MM.1S (cell line): ENCODE measurements around the gene AFG1L.

Source experiments
- DNase-seq: peaks from one replicate; pipeline ENCODE4 v3.0.0-alpha.2; 2015
- H2AFZ ChIP-seq: fragments of 300-600 bp; sonication (generic); 2 replicates; pipeline ENCODE4 v1.6.0; 2016; ENCODE audit warnings: antibody characterized with exemption, low read length
- H3F3A ChIP-seq: fragments of 300-600 bp; sonication (generic); 2 replicates; pipeline ENCODE4 v1.6.1; 2016; ENCODE audit warnings: mild to moderate bottlenecking, antibody characterized with exemption, low read length, moderate library complexity, mixed read lengths; ENCODE audit not compliant: insufficient read depth
- H3K27ac ChIP-seq: fragments of 300-600 bp; sonication (generic); 2 replicates; pipeline ENCODE4 v1.5.1; 2016; ENCODE audit warnings: mild to moderate bottlenecking, low read length
- H3K27me3 ChIP-seq: fragments of 300-600 bp; sonication (generic); replicated peaks from 2 replicates; pipeline ENCODE4 v1.6.0; 2016; ENCODE audit warnings: low read length; ENCODE audit not compliant: insufficient read depth
- H3K36me3 ChIP-seq: fragments of 300-600 bp; sonication (generic); replicated peaks from 2 replicates; pipeline ENCODE4 v1.6.1; 2016; ENCODE audit warnings: mild to moderate bottlenecking, low read length, mixed read lengths; ENCODE audit not compliant: insufficient read depth
- H3K4me1 ChIP-seq: fragments of 300-600 bp; sonication (generic); 2 replicates; pipeline ENCODE4 v1.6.1; 2016; ENCODE audit warnings: low read length, mixed read lengths
- H3K4me2 ChIP-seq: fragments of 300-600 bp; sonication (generic); 2 replicates; pipeline ENCODE4 v1.6.0; 2016; ENCODE audit warnings: low read depth, low read length
- H3K4me3 ChIP-seq: fragments of 300-600 bp; sonication (generic); 2 replicates; pipeline ENCODE4 v1.5.1; 2016; ENCODE audit warnings: low read length, mixed read lengths
- H3K79me2 ChIP-seq: fragments of 300-600 bp; sonication (generic); 2 replicates; pipeline ENCODE4 v1.6.1; 2016; ENCODE audit warnings: mixed run types, low read length, mixed read lengths
- H3K9ac ChIP-seq: fragments of 300-600 bp; sonication (generic); 2 replicates; pipeline ENCODE4 v1.6.1; 2016; ENCODE audit warnings: low read length, mixed read lengths
- H3K9me2 ChIP-seq: fragments of 300-600 bp; sonication (generic); replicated peaks from 2 replicates; pipeline ENCODE4 v1.6.1; 2016; ENCODE audit warnings: mild to moderate bottlenecking, low read length, mixed read lengths; ENCODE audit not compliant: insufficient read depth
- H3K9me3 ChIP-seq: fragments of 300-600 bp; sonication (generic); replicated peaks from 2 replicates; pipeline ENCODE4 v1.6.1; 2016; ENCODE audit warnings: mild to moderate bottlenecking, low read length, mixed read lengths; ENCODE audit not compliant: insufficient read depth
- H4K20me1 ChIP-seq: fragments of 300-600 bp; sonication (generic); 2 replicates; pipeline ENCODE4 v1.6.1; 2016; ENCODE audit warnings: mild to moderate bottlenecking, low read length, moderate library complexity, mixed read lengths; ENCODE audit not compliant: insufficient read depth
- CTCF ChIP-seq: fragments of 300-600 bp; sonication (generic); IDR thresholded peaks from 2 replicates; pipeline ENCODE4 v1.5.1; 2016; ENCODE audit warnings: antibody characterized with exemption, low read length, mixed read lengths
- EZH2 ChIP-seq: fragments of 300-600 bp; sonication (generic); optimal IDR thresholded peaks from 2 replicates; pipeline ENCODE3; 2017; ENCODE audit warnings: low read depth, mild to moderate bottlenecking, antibody characterized with exemption, low read length, mixed read lengths
- EZH2phosphoT487 ChIP-seq: fragments of 300-600 bp; sonication (generic); IDR thresholded peaks from 2 replicates; pipeline ENCODE4 v1.6.1; 2018; ENCODE audit warnings: antibody characterized with exemption, low read length

Gene AFG1L

DNA sequence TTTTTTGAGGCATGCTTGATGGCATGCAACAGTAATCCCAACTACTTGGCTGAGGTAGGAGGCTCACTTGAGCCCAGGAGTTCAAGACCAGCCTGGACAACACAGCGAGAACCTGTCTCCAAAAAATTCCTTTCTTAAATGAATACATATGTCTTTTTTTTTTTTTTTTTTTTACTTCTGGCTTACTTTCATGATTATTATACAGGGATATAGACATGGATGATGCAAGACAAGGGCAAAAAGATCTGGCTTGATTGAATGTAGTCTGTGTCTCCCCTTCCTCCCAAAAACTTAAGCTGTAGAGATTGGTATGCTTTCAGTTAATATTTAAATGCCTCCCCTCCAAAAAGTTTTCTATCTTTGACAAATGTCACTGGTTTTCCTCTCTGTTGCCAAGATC, 41.6 kb upstream of the AFG1L start:
- Histone ChIP-seq H3K9me2 (no peaks in the 10 kb centered on the region), H3K4me1 (no peaks in the 10 kb centered on the region), H3K36me3 (no peaks in the 10 kb centered on the region), H3F3A (no peaks in the 10 kb centered on the region), H4K20me1 (no peaks in the 10 kb centered on the region), H3K4me2 (no peak overlapping the region), H3K79me2 (peaks cover 98% of the 10 kb centered on the region), H3K4me3 (no peak overlapping the region), H3K9me3 (no peaks in the 10 kb centered on the region), H2AFZ (no peak overlapping the region), H3K27me3 (no peaks in the 10 kb centered on the region), H3K9ac (no peak overlapping the region), H3K27ac (no peak overlapping the region)
- no peak for DNase-seq
- TF ChIP-seq EZH2phosphoT487 (no peak), CTCF (no peak), EZH2 (no peak)

GRCh38 chr6:108254433-108255410, 40.1 kb upstream of the AFG1L start:
- Histone ChIP-seq H3K9ac (no peak overlapping the region), H3K36me3 (no peaks in the 10 kb centered on the region), H3K4me1 (no peaks in the 10 kb centered on the region), H3K79me2 (peaks cover 98% of the 10 kb centered on the region), H3K9me3 (no peaks in the 10 kb centered on the region), H4K20me1 (no peaks in the 10 kb centered on the region), H3K27ac (no peak overlapping the region), H3K4me2 (no peak overlapping the region), H3K4me3 (no peak overlapping the region), H3K9me2 (no peaks in the 10 kb centered on the region), H2AFZ (no peak overlapping the region), H3F3A (no peaks in the 10 kb centered on the region; the same call in 1 of the 2 replicates), H3K27me3 (no peaks in the 10 kb centered on the region)
- DNase-seq: no peak
- TF ChIP-seq CTCF: no peak
- TF ChIP-seq EZH2phosphoT487: no peak

DNA sequence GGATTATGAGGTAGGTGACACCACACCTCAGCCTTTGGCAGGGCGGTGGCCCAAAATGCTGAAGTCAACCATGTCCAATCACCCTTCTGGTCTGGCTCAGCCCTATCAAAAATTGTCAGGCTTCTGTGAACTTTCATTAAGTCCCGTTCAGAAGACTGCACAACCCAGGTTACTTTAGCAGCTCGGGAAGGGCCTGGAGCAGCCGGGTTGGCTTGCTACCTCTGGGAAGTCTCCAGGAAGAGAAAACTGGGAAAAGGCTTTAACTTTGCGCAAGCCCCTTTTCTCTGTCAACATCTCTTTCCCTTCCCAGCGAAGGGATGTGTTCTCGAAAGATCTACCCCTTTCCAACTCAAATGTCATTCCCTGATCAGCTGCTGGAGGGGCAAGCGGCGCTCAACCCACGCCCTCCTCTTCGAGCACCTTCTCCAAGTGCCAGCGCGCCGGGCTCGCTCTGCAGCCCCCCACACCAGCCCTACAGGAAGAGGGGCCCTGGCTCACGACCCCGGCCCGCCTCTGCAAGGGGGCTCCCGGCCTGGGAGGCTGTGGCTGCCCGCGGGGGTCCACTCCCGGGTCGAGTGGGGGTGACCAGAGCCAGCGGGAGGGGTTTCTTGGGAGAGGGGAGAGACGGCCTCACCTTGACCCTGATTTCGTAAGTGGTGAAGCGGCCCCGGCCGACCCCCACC, 34.6 kb upstream of the AFG1L start:
- DNase-seq: peak; percentile 55
- no peak for TF ChIP-seq EZH2
- TF ChIP-seq EZH2phosphoT487: no peak
- TF ChIP-seq CTCF: no peak

More for the DNA sequence above, 34.6 kb upstream of the AFG1L start:
- Histone ChIP-seq H3K27ac (peak overlapping the region; percentile 93; the same call in 1 of the 2 replicates), H3K4me2 (peak overlapping the region; percentile 76), H3K79me2 (peaks cover 56% of the 10 kb centered on the region), H4K20me1 (no peaks in the 10 kb centered on the region), H3F3A (peaks cover 16% of the 10 kb centered on the region), H3K4me1 (no peaks in the 10 kb centered on the region), H3K9ac (peak overlapping the region; percentile 89), H3K9me3 (no peaks in the 10 kb centered on the region), H3K27me3 (no peaks in the 10 kb centered on the region), H3K36me3 (no peaks in the 10 kb centered on the region), H2AFZ (peak overlapping the region; percentile 89), H3K4me3 (peak overlapping the region; percentile 99), H3K9me2 (no peaks in the 10 kb centered on the region)
